Liver (tissue), 3 donors: ENCODE data around the gene LCN12.

Experiments
- FOXA2 ChIP-seq: IDR thresholded peaks from 2 replicates; pipeline ENCODE4 v1.6.1; 2016; ENCODE audit warnings: antibody characterized with exemption
- GABPA ChIP-seq, 2 donors: IDR thresholded peaks in 1 of 2; conservative IDR thresholded peaks in 1 of 2; 2 replicates each; pipeline ENCODE4 v1.6.1; 2016; ENCODE audit warnings: antibody characterized with exemption in 2 of 2, mild to moderate bottlenecking in 1 of 2, moderate library complexity in 1 of 2
- JUND ChIP-seq, 2 donors: IDR thresholded peaks; 2 replicates each; pipeline ENCODE4 v1.6.1; 2016; ENCODE audit warnings: antibody characterized with exemption in 2 of 2
- MAX ChIP-seq: IDR thresholded peaks from 2 replicates; pipeline ENCODE4 v1.6.1; 2016; ENCODE audit warnings: antibody characterized with exemption
- RAD21 ChIP-seq, 2 donors: IDR thresholded peaks; 2 replicates each; pipeline ENCODE4 v1.6.1; 2016; ENCODE audit warnings: antibody characterized with exemption in 2 of 2, mild to moderate bottlenecking in 2 of 2
- REST ChIP-seq: IDR thresholded peaks from 2 replicates; pipeline ENCODE4 v1.6.1; 2016; ENCODE audit warnings: antibody characterized with exemption, mild to moderate bottlenecking
- RXRA ChIP-seq, 2 donors: IDR thresholded peaks; 2 replicates each; pipeline ENCODE4 v1.6.1; 2017 to 2018; ENCODE audit warnings: antibody characterized with exemption in 2 of 2, mild to moderate bottlenecking in 1 of 2
- SP1 ChIP-seq: IDR thresholded peaks from 2 replicates; pipeline ENCODE4 v1.6.1; 2018; ENCODE audit warnings: antibody characterized with exemption, mild to moderate bottlenecking
- YY1 ChIP-seq: IDR thresholded peaks from 2 replicates; pipeline ENCODE4 v1.6.1; 2016; ENCODE audit warnings: antibody characterized with exemption, mild to moderate bottlenecking
- TF ChIP-seq, protein P1 (sequence below): fragments of 150-350 bp; IDR thresholded peaks from 2 replicates; pipeline ENCODE4 v1.5.1; 2017; ENCODE audit warnings: improper control_type of control experiment, low read depth, low read length; ENCODE audit not compliant: missing input control
- TF ChIP-seq, protein P2 (sequence below): IDR thresholded peaks from 2 replicates; pipeline ENCODE4 v1.6.1; 2016; ENCODE audit warnings: antibody characterized with exemption
- TF ChIP-seq, protein P3 (sequence below): IDR thresholded peaks from 2 replicates; pipeline ENCODE4 v1.6.1; 2016; ENCODE audit warnings: antibody characterized with exemption
- donor health status: healthy.
- donor health status: healthy.

DNA sequence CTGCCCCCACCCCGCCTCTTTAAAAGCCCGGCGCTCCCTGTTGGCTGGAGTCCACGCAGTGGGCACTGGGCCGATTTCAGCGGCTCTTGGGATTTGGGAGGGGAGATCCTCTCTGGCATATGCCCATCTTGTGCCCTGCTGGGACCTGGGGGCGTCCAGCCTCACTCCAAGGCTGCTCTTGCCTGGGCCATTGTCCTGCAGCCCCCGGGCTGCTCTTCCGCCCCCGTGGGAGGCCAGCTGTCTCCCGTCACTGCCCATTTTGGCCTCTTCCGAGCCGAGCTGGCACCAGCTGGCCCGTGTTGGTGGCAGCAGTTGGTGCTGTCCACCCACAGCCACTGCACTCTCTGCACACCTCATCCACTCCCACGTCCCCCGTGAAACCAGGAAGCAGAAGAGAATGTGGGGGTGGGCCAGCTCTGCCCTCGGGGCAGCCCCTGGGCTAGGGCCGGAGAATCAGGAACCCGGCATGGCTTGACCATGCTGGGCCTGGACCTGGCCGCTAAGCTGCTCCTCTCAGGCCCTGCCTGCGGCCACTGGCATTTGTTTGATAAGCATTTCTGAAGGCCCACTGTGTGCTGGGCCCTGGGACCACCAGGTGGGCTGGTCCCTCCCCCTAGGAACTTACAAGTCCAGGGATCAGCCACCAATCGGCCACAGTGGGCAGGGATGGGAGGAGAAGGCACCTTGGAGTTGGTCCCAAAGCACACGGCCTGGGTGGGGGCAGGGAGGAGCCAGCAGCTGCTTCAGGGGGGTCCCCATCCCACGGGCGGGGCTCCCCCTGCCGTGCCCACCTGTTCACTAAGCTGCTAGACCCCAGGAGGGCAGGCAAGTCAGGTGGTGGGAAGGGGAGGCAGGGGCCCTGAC is 4.8 kb upstream of the LCN12 start:
- TF ChIP-seq JUND (IDR thresholded peaks at IDR 0.05) (no peak), GABPA (IDR thresholded peaks at IDR 0.05 in 1 of 2, conservative IDR thresholded peaks at IDR 0.05 in 1 of 2) (no peak), MAX (no peak), RAD21 (IDR thresholded peaks at IDR 0.05) (no peak), SP1 (no peak), REST (no peak), YY1 (no peak), RXRA (IDR thresholded peaks at IDR 0.05) (no peak), FOXA2 (no peak)
- TF ChIP-seq, protein P1, sequence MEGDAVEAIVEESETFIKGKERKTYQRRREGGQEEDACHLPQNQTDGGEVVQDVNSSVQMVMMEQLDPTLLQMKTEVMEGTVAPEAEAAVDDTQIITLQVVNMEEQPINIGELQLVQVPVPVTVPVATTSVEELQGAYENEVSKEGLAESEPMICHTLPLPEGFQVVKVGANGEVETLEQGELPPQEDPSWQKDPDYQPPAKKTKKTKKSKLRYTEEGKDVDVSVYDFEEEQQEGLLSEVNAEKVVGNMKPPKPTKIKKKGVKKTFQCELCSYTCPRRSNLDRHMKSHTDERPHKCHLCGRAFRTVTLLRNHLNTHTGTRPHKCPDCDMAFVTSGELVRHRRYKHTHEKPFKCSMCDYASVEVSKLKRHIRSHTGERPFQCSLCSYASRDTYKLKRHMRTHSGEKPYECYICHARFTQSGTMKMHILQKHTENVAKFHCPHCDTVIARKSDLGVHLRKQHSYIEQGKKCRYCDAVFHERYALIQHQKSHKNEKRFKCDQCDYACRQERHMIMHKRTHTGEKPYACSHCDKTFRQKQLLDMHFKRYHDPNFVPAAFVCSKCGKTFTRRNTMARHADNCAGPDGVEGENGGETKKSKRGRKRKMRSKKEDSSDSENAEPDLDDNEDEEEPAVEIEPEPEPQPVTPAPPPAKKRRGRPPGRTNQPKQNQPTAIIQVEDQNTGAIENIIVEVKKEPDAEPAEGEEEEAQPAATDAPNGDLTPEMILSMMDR: no peak
- TF ChIP-seq, protein P2, sequence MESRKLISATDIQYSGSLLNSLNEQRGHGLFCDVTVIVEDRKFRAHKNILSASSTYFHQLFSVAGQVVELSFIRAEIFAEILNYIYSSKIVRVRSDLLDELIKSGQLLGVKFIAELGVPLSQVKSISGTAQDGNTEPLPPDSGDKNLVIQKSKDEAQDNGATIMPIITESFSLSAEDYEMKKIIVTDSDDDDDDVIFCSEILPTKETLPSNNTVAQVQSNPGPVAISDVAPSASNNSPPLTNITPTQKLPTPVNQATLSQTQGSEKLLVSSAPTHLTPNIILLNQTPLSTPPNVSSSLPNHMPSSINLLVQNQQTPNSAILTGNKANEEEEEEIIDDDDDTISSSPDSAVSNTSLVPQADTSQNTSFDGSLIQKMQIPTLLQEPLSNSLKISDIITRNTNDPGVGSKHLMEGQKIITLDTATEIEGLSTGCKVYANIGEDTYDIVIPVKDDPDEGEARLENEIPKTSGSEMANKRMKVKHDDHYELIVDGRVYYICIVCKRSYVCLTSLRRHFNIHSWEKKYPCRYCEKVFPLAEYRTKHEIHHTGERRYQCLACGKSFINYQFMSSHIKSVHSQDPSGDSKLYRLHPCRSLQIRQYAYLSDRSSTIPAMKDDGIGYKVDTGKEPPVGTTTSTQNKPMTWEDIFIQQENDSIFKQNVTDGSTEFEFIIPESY: no peak
- TF ChIP-seq, protein P3, sequence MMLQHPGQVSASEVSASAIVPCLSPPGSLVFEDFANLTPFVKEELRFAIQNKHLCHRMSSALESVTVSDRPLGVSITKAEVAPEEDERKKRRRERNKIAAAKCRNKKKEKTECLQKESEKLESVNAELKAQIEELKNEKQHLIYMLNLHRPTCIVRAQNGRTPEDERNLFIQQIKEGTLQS: no peak
